Naive thymus-derived CD4-positive, alpha-beta T cell (primary cell): ENCODE results near the gene MYO1F. TPM values are rescaled to one million over a fixed set of nuclear protein-coding genes. Genes with fewer than 3 reads are reported as not detected.

Experiments used
- ATAC-seq: fragments of 150-1000 bp; cut with Tn5 transposase; 2 replicates; pipeline ENCODE4 v1.10.0; 2021; ENCODE audit warnings: mild to moderate bottlenecking, moderate library complexity
- CTCF ChIA-PET: fragments of 350-600 bp; sonication (Branson Sonifier 250); formaldehyde crosslinking; loops from one replicate; lab custom pipeline; 2021; ENCODE audit warnings: antibody characterized with exemption; lab: Charles Lee
- POLR2A ChIA-PET: fragments of 350-600 bp; sonication (Branson Sonifier 250); formaldehyde crosslinking; loops from one replicate; lab custom pipeline; 2021; ENCODE audit warnings: antibody characterized with exemption, inconsistent platforms; lab: Charles Lee
- DNase-seq, 9 donors: peaks; one replicate each; pipeline versions ENCODE4 v3.0.0 to v3.0.0-alpha.2; 2020 to 2022; ENCODE audit warnings: mixed read lengths in 1 of 9
- H3K27ac ChIP-seq: one replicate; pipeline ENCODE4 v1.7.0; 2013; ENCODE audit warnings: mild to moderate bottlenecking, low read depth, low read length, moderate library complexity
- H3K27me3 ChIP-seq, 2 donors: one replicate each; pipeline ENCODE4 v1.7.0; 2013; ENCODE audit warnings: low read length in 2 of 2, mild to moderate bottlenecking in 2 of 2, moderate library complexity in 2 of 2; ENCODE audit not compliant: control insufficient read depth in 2 of 2, insufficient read depth in 2 of 2
- H3K36me3 ChIP-seq, 3 experiments: 1 replicate in 2 of 3; 2 replicates in 1 of 3; pipeline ENCODE4 v1.7.0; 2013; ENCODE audit warnings: low read length in 3 of 3, mild to moderate bottlenecking in 3 of 3, moderate library complexity in 1 of 3; ENCODE audit not compliant: insufficient read depth in 3 of 3, control insufficient read depth in 2 of 3
- H3K4me1 ChIP-seq, 2 donors: one replicate each; pipeline ENCODE4 v1.7.0; 2013; ENCODE audit warnings: low read length in 2 of 2, mild to moderate bottlenecking in 2 of 2, moderate library complexity in 1 of 2; ENCODE audit not compliant: control insufficient read depth in 2 of 2, insufficient read depth in 2 of 2
- H3K4me3 ChIP-seq: 2 replicates; pipeline ENCODE4 v1.7.0; 2013; ENCODE audit warnings: mild to moderate bottlenecking, low read length
- H3K9me3 ChIP-seq, 3 experiments: 1 replicate in 2 of 3; 2 replicates in 1 of 3; pipeline ENCODE4 v1.7.0; 2013; ENCODE audit warnings: low read length in 3 of 3; ENCODE audit not compliant: control insufficient read depth in 2 of 3
- H3K27ac Mint-ChIP-seq, 9 donors: one replicate each; pipeline ENCODE4 v1.8.0; 2020 to 2022; ENCODE audit warnings: mixed read lengths in 9 of 9, mild to moderate bottlenecking in 8 of 9, moderate library complexity in 5 of 9, inconsistent platforms in 2 of 9
- H3K27me3 Mint-ChIP-seq, 5 donors: one replicate each; pipeline ENCODE4 v1.8.0; 2021 to 2022; ENCODE audit warnings: mixed read lengths in 5 of 5, mild to moderate bottlenecking in 1 of 5
- H3K36me3 Mint-ChIP-seq, 5 donors: one replicate each; pipeline ENCODE4 v1.8.0; 2020 to 2022; ENCODE audit warnings: mixed read lengths in 5 of 5, mild to moderate bottlenecking in 3 of 5, inconsistent platforms in 1 of 5
- H3K4me1 Mint-ChIP-seq, 7 donors: one replicate each; pipeline ENCODE4 v1.8.0; 2020 to 2022; ENCODE audit warnings: mixed read lengths in 7 of 7, mild to moderate bottlenecking in 3 of 7, inconsistent platforms in 1 of 7
- H3K4me3 Mint-ChIP-seq, 10 donors: one replicate each; pipeline ENCODE4 v1.8.0; 2020 to 2022; ENCODE audit warnings: mild to moderate bottlenecking in 10 of 10, mixed read lengths in 10 of 10, moderate library complexity in 6 of 10, inconsistent platforms in 2 of 10
- H3K9me3 Mint-ChIP-seq, 11 donors: one replicate each; pipeline ENCODE4 v1.8.0; 2020 to 2022; ENCODE audit warnings: mixed read lengths in 11 of 11, mild to moderate bottlenecking in 4 of 11, inconsistent platforms in 1 of 11, moderate library complexity in 1 of 11
- intact Hi-C, 2 donors: fragments of 100-400 bp; cut with micrococcal nuclease; formaldehyde crosslinking; loops; one replicate each; pipeline ENCODE4 v1.15.1; 2023
- polyA plus RNA-seq, 2 donors: library from polyadenylated mRNA; unstranded; fragments of 300-500 nt; fragmentation: Illumina TruSeq; gene quantifications; one replicate each; pipeline ENCODE4 v1.2.3, GENCODE V29; 2021
- total RNA-seq, 6 experiments: library from RNA in 5 of 6; stranded (reverse) in 5 of 6; gene quantifications; 1 replicate in 5 of 6; 2 replicates in 1 of 6; pipeline ENCODE4 v1.2.3 and lab custom pipeline; 2021 to 2026

Gene MYO1F
- total and polyA plus RNA-seq, 7 experiments from 2014 or later, result 0.83 to 472 (median 26.7) TPM

- H3K9me3 ChIP-seq, result no peaks in the 10 kb centered on the region
- H3K27ac Mint-ChIP-seq, result no peak overlapping the region
- no peaks in the 10 kb centered on the region for H3K4me1 ChIP-seq
- H3K36me3 Mint-ChIP-seq, result peaks cover 0 to 4% (median 3%) of the 10 kb centered on the region in 5 donors
- ATAC-seq (peak; percentile 68), DNase-seq (peak in 3 of 9 donors; percentile 27 to 67 (median 37))
- H3K27ac ChIP-seq, result no peak overlapping the region
- H3K27me3 ChIP-seq, result no peaks in the 10 kb centered on the region
- no peak overlapping the region for H3K4me3 ChIP-seq
- no peak overlapping the region for H3K4me3 Mint-ChIP-seq
- peaks cover 0 to 11% (median 0%) of the 10 kb centered on the region in 5 donors for H3K27me3 Mint-ChIP-seq
- ChIA-PET CTCF (interaction anchor here (1.1 kb wide), 1 partner anchor 98 kb away, joined by 3 read pairs; no protein-coding TSS in a partner anchor), POLR2A (interaction anchor here (1.1 kb wide), 1 partner anchor 77 kb away, joined by 3 read pairs; no protein-coding TSS in a partner anchor)
- H3K9me3 Mint-ChIP-seq, result no peaks in the 10 kb centered on the region
- H3K36me3 ChIP-seq, result peaks cover 0 to 12% (median 0%) of the 10 kb centered on the region in 3 experiments
- intact Hi-C loops, result loop anchor here in 1 of 2 donors (2.0 to 10.0 kb wide), 2 partner anchors 109 to 231 kb away; partner anchors contain the start of gene ACTL9
- peaks cover 0 to 3% (median 1%) of the 10 kb centered on the region in 7 donors for H3K4me1 Mint-ChIP-seq
Measured at GRCh38 chr19:8585894-8586750, 8.9 kb upstream of the MYO1F start.

GRCh38 chr19:8584965-8585893, 8.0 kb upstream of the MYO1F start:
- H3K27ac ChIP-seq, result no peak overlapping the region
- peaks cover 0 to 4% (median 3%) of the 10 kb centered on the region in 5 donors for H3K36me3 Mint-ChIP-seq
- H3K27ac Mint-ChIP-seq, result no peak overlapping the region
- no peak for ATAC-seq
- H3K27me3 ChIP-seq, result no peaks in the 10 kb centered on the region
- H3K27me3 Mint-ChIP-seq, result peaks cover 0 to 5% (median 0%) of the 10 kb centered on the region in 5 donors
- no peaks in the 10 kb centered on the region for H3K9me3 ChIP-seq
- ChIA-PET POLR2A (interaction anchor here (0.8 to 1.1 kb wide), 2 partner anchors 68 to 76 kb away, joined by 3 read pairs; no protein-coding TSS in a partner anchor), CTCF (interaction anchor here (0.6 kb wide), 2 partner anchors 162 to 173 kb away, joined by 3 to 4 read pairs; no protein-coding TSS in a partner anchor)
- H3K4me1 Mint-ChIP-seq, result peaks cover 0 to 9% (median 3%) of the 10 kb centered on the region in 7 donors
- no peaks in the 10 kb centered on the region for H3K9me3 Mint-ChIP-seq
- no peak overlapping the region for H3K4me3 Mint-ChIP-seq
- intact Hi-C loops, result loop anchor here (5.0 to 10.0 kb wide), 2 partner anchors 110 to 318 kb away; partner anchors contain the start of gene ACTL9 (in 1 of the 2)
- H3K36me3 ChIP-seq, result peaks cover 0 to 12% (median 0%) of the 10 kb centered on the region in 3 experiments
- DNase-seq, result no peak
- H3K4me1 ChIP-seq, result peaks cover 6 to 8% of the 10 kb centered on the region in 2 donors
- H3K4me3 ChIP-seq, result no peak overlapping the region

GRCh38 chr19:8580710-8581281, 3.6 kb upstream of the MYO1F start:
- peak overlapping the region in 2 of 9 donors; percentile 38 for H3K27ac Mint-ChIP-seq

GRCh38 chr19:8578642-8579265, 1.5 kb upstream of the MYO1F start:
- intact Hi-C loops, result loop anchor here (1.0 to 2.0 kb wide), 5 partner anchors 9 to 165 kb away; partner anchors contain the start of genes MARCHF2 (in 1 of the 2) and ZNF414 (in 1 of the 2)
- ATAC-seq (peak; percentile 64), DNase-seq (peak; percentile 59 to 84 (median 75))
- ChIA-PET POLR2A (interaction anchor here (0.5 to 21.7 kb wide), 14 partner anchors 9 to 167 kb away, joined by 3 to 566 read pairs (median 4); partner anchors contain the start of genes MARCHF2 and ZNF414), CTCF (interaction anchor here (0.6 to 8.3 kb wide), 32 partner anchors 7 to 1791 kb away, joined by 3 to 147 read pairs (median 6); partner anchors contain the start of genes MARCHF2 and ZNF414)
- H3K4me1 Mint-ChIP-seq, result peaks cover 38 to 57% (median 50%) of the 10 kb centered on the region in 7 donors
- peak overlapping the region in 7 of 9 donors; percentile 10 to 90 (median 61) for H3K27ac Mint-ChIP-seq
- no peak overlapping the region for H3K27ac ChIP-seq
- H3K4me1 ChIP-seq, result peaks cover 34 to 56% of the 10 kb centered on the region in 2 donors
- H3K9me3 Mint-ChIP-seq, result peaks cover 0 to 5% (median 0%) of the 10 kb centered on the region in 11 donors
- no peaks in the 10 kb centered on the region for H3K36me3 ChIP-seq
- H3K4me3 Mint-ChIP-seq, result peak overlapping the region; percentile 8 to 67 (median 44)
- H3K36me3 Mint-ChIP-seq, result peaks cover 0 to 30% (median 0%) of the 10 kb centered on the region in 5 donors
- H3K27me3 ChIP-seq, result no peaks in the 10 kb centered on the region
- peaks cover 0 to 3% (median 0%) of the 10 kb centered on the region in 5 donors for H3K27me3 Mint-ChIP-seq
- peak overlapping the region; percentile 21 for H3K4me3 ChIP-seq
- no peaks in the 10 kb centered on the region for H3K9me3 ChIP-seq

More at GRCh38 chr19:8580710-8581281, 3.6 kb upstream of the MYO1F start:
- Histone ChIP-seq H3K27me3 (no peaks in the 10 kb centered on the region), H3K4me1 (peaks cover 29 to 45% of the 10 kb centered on the region in 2 donors), H3K27ac (no peak overlapping the region), H3K9me3 (no peaks in the 10 kb centered on the region), H3K4me3 (no peak overlapping the region), H3K36me3 (no peaks in the 10 kb centered on the region)
- ATAC-seq, result peak; percentile 91
- Mint-ChIP-seq H3K4me3 (peak overlapping the region in 2 of 10 donors; percentile 23 to 25), H3K36me3 (peaks cover 0 to 11% (median 0%) of the 10 kb centered on the region in 5 donors), H3K4me1 (peaks cover 19 to 42% (median 32%) of the 10 kb centered on the region in 7 donors), H3K9me3 (no peaks in the 10 kb centered on the region), H3K27me3 (peaks cover 0 to 3% (median 0%) of the 10 kb centered on the region in 5 donors)
- POLR2A ChIA-PET, result interaction anchor here (0.7 to 21.7 kb wide), 8 partner anchors 11 to 173 kb away, joined by 3 to 566 read pairs (median 16); partner anchors contain the start of genes MARCHF2 and ZNF414
- peak; percentile 73 to 94 (median 83) for DNase-seq
- CTCF ChIA-PET, result interaction anchor here (0.6 to 8.3 kb wide), 31 partner anchors 9 to 1485 kb away, joined by 3 to 147 read pairs (median 4); partner anchors contain the start of genes MARCHF2 and ZNF414
- intact Hi-C loops, result loop anchor here (1.0 to 10.0 kb wide), 8 partner anchors 12 to 313 kb away; partner anchors contain the start of genes ACTL9 (in 1 of the 2) and MARCHF2 (in 1 of the 2)

GRCh38 chr19:8577741-8578140, 499 bp upstream of the MYO1F start:
- Mint-ChIP-seq H3K4me1 (peaks cover 48 to 66% (median 57%) of the 10 kb centered on the region in 7 donors), H3K27me3 (peaks cover 0 to 3% (median 0%) of the 10 kb centered on the region in 5 donors)

More at GRCh38 chr19:8577741-8578140, 499 bp upstream of the MYO1F start:
- intact Hi-C loops, result loop anchor here (1.0 to 2.0 kb wide), 5 partner anchors 8 to 164 kb away; partner anchors contain the start of genes MARCHF2 (in 1 of the 2) and ZNF414 (in 1 of the 2)
- DNase-seq (no peak), ATAC-seq (no peak)
- POLR2A ChIA-PET, result interaction anchor here (0.6 to 21.7 kb wide), 9 partner anchors 8 to 257 kb away, joined by 3 to 566 read pairs (median 5); partner anchors contain the start of genes MARCHF2, NDUFA7, RPS28 and ZNF414
- CTCF ChIA-PET, result interaction anchor here (0.6 to 8.3 kb wide), 19 partner anchors 10 to 1691 kb away, joined by 3 to 147 read pairs (median 9); partner anchors contain the start of genes MARCHF2 and ZNF414
- no peak overlapping the region for H3K27ac ChIP-seq
- no peaks in the 10 kb centered on the region for H3K27me3 ChIP-seq
- peaks cover 42 to 56% of the 10 kb centered on the region in 2 donors for H3K4me1 ChIP-seq
- H3K9me3 ChIP-seq, result no peaks in the 10 kb centered on the region
- Mint-ChIP-seq H3K27ac (peak overlapping the region in 1 of 9 donors; percentile 91), H3K9me3 (peaks cover 0 to 9% (median 0%) of the 10 kb centered on the region in 11 donors), H3K4me3 (peak overlapping the region in 3 of 10 donors; percentile 16 to 97 (median 41)), H3K36me3 (peaks cover 0 to 39% (median 0%) of the 10 kb centered on the region in 5 donors)
- peak overlapping the region; percentile 53 for H3K4me3 ChIP-seq
- no peaks in the 10 kb centered on the region for H3K36me3 ChIP-seq
